Astrocyte of the hippocampus (primary cell): Measurements from ENCODE around the gene TMCO4.

Experiments used
- DNase-seq: peaks from one replicate; pipeline ENCODE4 v3.0.0; 2011; ENCODE audit warnings: low read depth, low spot score

TMCO4 gene

GRCh38 chr1:19749685-19750084, 50.0 kb downstream of the TMCO4 start:
- DNase-seq: no peak

- no peak for DNase-seq
Measured at GRCh38 chr1:19747761-19748160, 52.0 kb downstream of the TMCO4 start.

DNA sequence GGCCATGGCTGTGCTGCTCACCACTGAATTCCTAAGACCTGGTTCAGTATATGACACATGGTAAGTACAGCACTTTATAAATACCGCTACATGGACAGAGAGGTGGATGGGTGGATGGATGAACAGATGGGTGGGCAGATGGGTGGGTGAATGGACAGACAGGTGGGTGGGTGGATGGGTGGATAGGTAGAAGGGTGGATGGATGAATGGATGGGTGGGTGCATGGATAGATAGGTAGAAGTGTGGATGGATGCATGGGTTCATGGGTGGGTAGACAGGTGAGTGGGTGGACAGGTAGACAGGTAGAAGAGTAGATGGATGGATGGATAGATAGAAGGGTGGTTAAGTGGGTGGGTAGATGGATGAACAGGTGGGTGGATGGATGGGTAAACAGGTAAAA, 54.8 kb downstream of the TMCO4 start:
- DNase-seq: no peak

GRCh38 chr1:19744335-19744743, 55.4 kb downstream of the TMCO4 start:
- no peak for DNase-seq

- no peak for DNase-seq
Measured at GRCh38 chr1:19743793-19744192, 55.9 kb downstream of the TMCO4 start.

GRCh38 chr1:19743180-19743579, 56.5 kb downstream of the TMCO4 start:
- DNase-seq: no peak

DNA sequence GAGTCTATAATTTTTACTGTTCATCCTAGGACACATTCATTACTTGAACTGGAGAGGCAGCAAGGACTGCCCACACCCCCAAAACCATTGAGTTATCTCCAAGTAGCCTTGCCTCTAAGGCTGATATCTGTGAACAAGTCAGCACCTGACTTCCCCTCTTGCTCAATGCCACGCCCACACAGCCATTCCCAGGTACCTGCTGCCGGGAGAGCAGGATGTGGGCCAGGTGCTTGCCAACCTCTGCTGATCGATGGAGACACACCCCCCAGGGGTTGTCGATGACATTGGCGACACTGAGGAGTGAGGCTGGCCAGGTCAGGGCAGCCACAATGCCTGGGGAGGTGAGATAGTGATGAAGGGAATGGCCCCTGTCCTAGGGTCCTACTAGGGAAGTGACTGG, 60.1 kb downstream of the TMCO4 start:
- no peak for DNase-seq

GRCh38 chr1:19738669-19739068, 61.0 kb downstream of the TMCO4 start:
- DNase-seq: no peak

GRCh38 chr1:19738076-19738475, 61.6 kb downstream of the TMCO4 start:
- peak; percentile 47 for DNase-seq

- peak; percentile 64 for DNase-seq
Measured at GRCh38 chr1:19737104-19737825, 62.5 kb downstream of the TMCO4 start.

DNA sequence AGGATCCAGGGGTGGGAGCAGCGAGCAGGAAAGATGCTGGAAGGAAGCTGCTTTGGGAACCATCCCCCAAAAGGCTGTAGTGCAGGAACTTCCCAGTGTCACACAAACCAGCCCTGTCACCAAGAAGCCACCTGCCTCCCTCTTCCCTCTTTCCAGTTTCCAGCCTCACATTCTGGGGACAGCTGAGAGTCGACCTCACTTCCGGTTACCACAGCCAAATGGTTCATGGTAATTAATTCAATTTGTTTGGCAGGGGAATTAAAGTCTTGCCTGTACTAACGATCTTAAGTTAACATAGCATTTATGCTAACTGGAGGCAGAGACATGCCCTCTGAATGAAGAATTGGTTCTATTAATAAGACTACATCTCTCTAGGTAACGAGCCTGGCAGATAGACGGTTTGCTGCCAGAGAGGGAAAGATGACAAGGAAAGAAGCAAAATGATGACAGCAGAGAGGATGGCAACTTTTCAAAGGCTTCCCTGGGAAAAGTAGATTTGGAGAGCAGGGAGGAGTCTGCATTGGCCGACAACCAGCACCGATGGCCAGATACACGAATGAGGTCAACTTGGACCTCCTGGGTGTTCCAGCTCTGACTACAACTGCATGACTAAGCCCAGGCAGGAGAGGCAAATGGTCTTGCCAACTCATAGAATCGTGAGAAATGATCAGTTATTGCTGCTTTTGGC, 64.1 kb downstream of the TMCO4 start:
- peak; percentile 93 for DNase-seq

GRCh38 chr1:19734472-19734999, 65.2 kb downstream of the TMCO4 start:
- peak; percentile 82 for DNase-seq

DNA sequence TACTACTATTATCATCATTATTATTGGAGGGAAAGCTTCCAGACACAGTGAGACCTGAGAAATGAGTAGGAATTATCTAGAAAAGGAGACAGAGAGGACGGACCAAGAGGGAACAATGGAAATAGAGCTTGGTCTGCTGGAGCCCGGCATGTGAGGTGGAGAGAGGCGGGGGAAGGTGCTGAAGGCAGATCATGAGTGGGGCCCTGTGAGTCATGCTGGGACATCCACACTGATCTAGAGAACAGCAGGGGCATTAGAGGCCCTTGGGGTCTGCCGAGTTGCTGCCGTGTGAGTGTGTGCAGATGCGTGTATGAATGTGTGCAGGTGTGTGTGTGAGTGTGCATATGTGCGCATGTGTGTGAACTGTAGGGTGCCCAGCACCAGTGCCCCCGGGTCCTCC, 65.7 kb downstream of the TMCO4 start:
- peak; percentile 42 for DNase-seq

GRCh38 chr1:19733615-19734014, 66.1 kb downstream of the TMCO4 start:
- no peak for DNase-seq

- DNase-seq: no peak
Measured at GRCh38 chr1:19731311-19731821, 68.3 kb downstream of the TMCO4 start.

DNA sequence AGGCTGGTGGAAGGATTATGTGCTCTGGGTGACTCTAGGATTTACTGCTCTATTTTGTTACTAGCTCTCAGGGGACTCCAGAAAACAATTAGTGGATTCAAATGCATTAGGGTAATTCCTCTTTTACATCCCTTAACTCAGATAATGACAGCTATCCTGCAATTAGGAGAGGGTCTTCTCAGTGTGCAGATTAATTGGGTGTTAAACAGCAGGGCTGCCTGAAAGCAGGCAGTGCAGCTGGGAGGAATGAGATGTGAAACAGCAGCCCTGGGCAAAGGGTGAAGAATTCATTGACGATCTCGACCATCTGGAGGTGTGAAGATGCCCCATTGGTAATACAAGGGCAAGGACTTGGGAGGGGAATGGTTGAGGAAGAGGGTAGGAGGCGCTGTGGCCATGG, 68.9 kb downstream of the TMCO4 start:
- DNase-seq: no peak

- DNase-seq: no peak
Measured at GRCh38 chr1:19730232-19730631, 69.5 kb downstream of the TMCO4 start.

GRCh38 chr1:19728413-19729145, 71.1 kb downstream of the TMCO4 start:
- DNase-seq: no peak

GRCh38 chr1:19725606-19726005, 74.1 kb downstream of the TMCO4 start:
- peak; percentile 56 for DNase-seq

DNA sequence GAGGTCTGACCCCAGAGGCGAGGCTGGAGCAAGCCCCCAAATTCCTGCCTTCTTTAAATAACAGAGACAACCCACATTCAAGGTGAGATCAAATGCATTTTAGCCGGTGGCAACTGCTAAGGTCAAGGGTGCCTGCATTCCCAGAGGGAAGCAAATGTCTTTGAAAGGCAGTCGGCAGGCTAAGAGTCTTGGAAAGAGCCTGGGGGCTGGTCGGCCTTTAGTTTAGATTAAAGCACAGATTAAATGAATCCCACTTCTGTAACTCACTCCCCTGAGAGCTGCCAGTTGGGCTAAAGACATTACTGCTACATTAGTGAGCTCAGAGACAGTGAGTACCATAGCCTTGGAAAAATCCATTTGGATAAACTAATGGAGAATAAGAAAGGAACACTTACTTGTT, 75.8 kb downstream of the TMCO4 start:
- DNase-seq: no peak

DNA sequence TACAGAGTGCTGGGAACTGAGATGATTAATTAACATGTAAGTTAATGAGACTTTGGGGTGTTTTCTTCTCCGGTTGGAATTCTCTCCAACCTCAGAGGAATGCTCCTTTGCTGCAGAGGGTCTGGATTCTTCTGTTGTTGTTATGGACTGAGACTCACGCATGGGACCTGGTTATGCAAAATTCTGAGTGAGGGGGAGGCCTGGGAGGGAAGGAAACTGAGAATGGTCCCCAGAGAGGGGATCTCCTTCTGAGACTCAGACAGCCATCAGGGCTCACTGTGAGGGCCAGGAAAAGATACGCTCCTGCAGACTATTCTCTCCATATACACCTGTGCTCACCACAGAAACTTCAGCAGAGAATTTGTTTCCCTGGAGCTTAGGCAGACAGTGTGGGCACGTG, 78.7 kb downstream of the TMCO4 start:
- peak; percentile 41 for DNase-seq

DNA sequence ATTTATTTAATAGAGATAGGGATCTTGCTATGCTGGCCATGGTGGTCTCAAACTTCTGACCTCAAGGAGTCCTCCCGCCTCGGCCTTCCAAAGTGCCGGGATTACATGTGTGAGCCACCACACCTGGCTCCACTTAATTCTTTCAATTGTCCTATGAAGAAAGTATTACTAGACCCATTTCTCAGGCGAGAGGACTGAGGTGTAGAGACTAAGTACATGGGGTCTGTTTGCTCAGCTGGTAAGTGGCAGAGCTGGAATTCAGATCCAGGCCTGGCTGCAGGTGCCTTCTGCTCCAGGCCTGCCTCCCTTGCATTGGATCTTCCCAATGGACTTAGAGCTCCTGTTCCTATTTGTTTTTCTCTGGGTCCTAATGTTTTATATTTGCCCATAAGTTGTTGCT, 79.5 kb downstream of the TMCO4 start:
- DNase-seq: no peak
